ENCODE results near the gene SMIM38. TPM values are rescaled to one million over a fixed set of nuclear protein-coding genes. Genes with fewer than 3 reads are reported as not detected.

SMIM38 gene
- total RNA-seq, 1 experiment from 2014 or later, result 0.33 TPM

- CTCF ChIA-PET, result interaction anchor here (0.6 to 1.0 kb wide), 4 partner anchors 7 to 528 kb away, joined by 3 to 4 read pairs (median 3); no protein-coding TSS in a partner anchor
- Mint-ChIP-seq H3K27me3 (ENCODE audit: unreplicated experiment) (peaks cover 9% of the 10 kb centered on the region), H3K36me3 (ENCODE audit: insufficient read depth, unreplicated experiment) (peaks cover 11% of the 10 kb centered on the region), H3K4me3 (ENCODE audit: low read depth, unreplicated experiment) (no peak overlapping the region), H3K9me3 (ENCODE audit: low read depth, unreplicated experiment) (no peaks in the 10 kb centered on the region), H3K27ac (ENCODE audit: unreplicated experiment) (no peak overlapping the region), H3K4me1 (ENCODE audit: low read depth, unreplicated experiment) (peaks cover 17% of the 10 kb centered on the region)
- intact Hi-C loops (cut with micrococcal nuclease; ENCODE audit: unreplicated experiment), result no loop called here
- TF ChIP-seq CTCF (IDR thresholded peaks at IDR 0.05; ENCODE audit: unreplicated experiment), result no peak
- DNase-seq, result peak; percentile 67
- BruUV-seq (replicated peaks), result no TSS peak
These were observed 39.9 kb upstream of the SMIM38 start for GRCh38 chr11:69115586-69116560.

GRCh38 chr11:69116671-69117070 is 39.1 kb upstream of the SMIM38 start:
- BruUV-seq (replicated peaks), result no TSS peak
- Mint-ChIP-seq H3K27ac (ENCODE audit: unreplicated experiment) (no peak overlapping the region), H3K27me3 (ENCODE audit: unreplicated experiment) (peaks cover 9% of the 10 kb centered on the region), H3K4me1 (ENCODE audit: low read depth, unreplicated experiment) (peaks cover 24% of the 10 kb centered on the region), H3K36me3 (ENCODE audit: insufficient read depth, unreplicated experiment) (peaks cover 11% of the 10 kb centered on the region), H3K9me3 (ENCODE audit: low read depth, unreplicated experiment) (no peaks in the 10 kb centered on the region), H3K4me3 (ENCODE audit: low read depth, unreplicated experiment) (no peak overlapping the region)
- CTCF ChIA-PET, result no interaction called here
- no peak for TF ChIP-seq CTCF (IDR thresholded peaks at IDR 0.05; ENCODE audit: unreplicated experiment)
- intact Hi-C loops (cut with micrococcal nuclease; ENCODE audit: unreplicated experiment), result no loop called here
- DNase-seq, result no peak

GRCh38 chr11:69119190-69119589 is 36.5 kb upstream of the SMIM38 start:
- Mint-ChIP-seq H3K27me3 (ENCODE audit: unreplicated experiment) (no peaks in the 10 kb centered on the region), H3K36me3 (ENCODE audit: insufficient read depth, unreplicated experiment) (peaks cover 16% of the 10 kb centered on the region), H3K9me3 (ENCODE audit: low read depth, unreplicated experiment) (no peaks in the 10 kb centered on the region), H3K27ac (ENCODE audit: unreplicated experiment) (no peak overlapping the region), H3K4me1 (ENCODE audit: low read depth, unreplicated experiment) (peaks cover 37% of the 10 kb centered on the region), H3K4me3 (ENCODE audit: low read depth, unreplicated experiment) (no peak overlapping the region)
- intact Hi-C loops (cut with micrococcal nuclease; ENCODE audit: unreplicated experiment), result no loop called here
- CTCF ChIA-PET, result no interaction called here
- TF ChIP-seq CTCF (IDR thresholded peaks at IDR 0.05; ENCODE audit: unreplicated experiment), result no peak
- DNase-seq, result no peak
- no TSS peak for BruUV-seq (replicated peaks)

GRCh38 chr11:69120096-69120875 is 35.4 kb upstream of the SMIM38 start:
- Mint-ChIP-seq H3K27me3 (ENCODE audit: unreplicated experiment) (no peaks in the 10 kb centered on the region), H3K4me3 (ENCODE audit: low read depth, unreplicated experiment) (no peak overlapping the region), H3K27ac (ENCODE audit: unreplicated experiment) (no peak overlapping the region), H3K36me3 (ENCODE audit: insufficient read depth, unreplicated experiment) (peaks cover 16% of the 10 kb centered on the region), H3K4me1 (ENCODE audit: low read depth, unreplicated experiment) (peaks cover 29% of the 10 kb centered on the region), H3K9me3 (ENCODE audit: low read depth, unreplicated experiment) (no peaks in the 10 kb centered on the region)
- CTCF ChIA-PET, result no interaction called here
- DNase-seq, result no peak
- intact Hi-C loops (cut with micrococcal nuclease; ENCODE audit: unreplicated experiment), result no loop called here
- no TSS peak for BruUV-seq (replicated peaks)
- TF ChIP-seq CTCF (IDR thresholded peaks at IDR 0.05; ENCODE audit: unreplicated experiment), result no peak
